ENCODE measurements around the gene KAZN. TPM values are rescaled to one million over a fixed set of nuclear protein-coding genes. Genes with fewer than 3 reads are reported as not detected.
A peak's percentile ranks its signal among the peaks of the same experiment; 100 is the strongest.

Gene KAZN
- total and polyA plus RNA-seq, 3 donors from 2014 or later = 12.1 to 14.6 (median 13.8) TPM

- no peak for DNase-seq
- Histone ChIP-seq H3K4me3 (no peak overlapping the region), H3K4me1 (peaks cover 12% of the 10 kb centered on the region), H3K27me3 (no peaks in the 10 kb centered on the region), H3K9me3 (no peaks in the 10 kb centered on the region), H3K36me3 (ENCODE audit: low read depth, missing control alignments) (no peaks in the 10 kb centered on the region), H3K27ac (no peak overlapping the region)
- intact Hi-C loops (cut with DNase I; ENCODE audit: low total_unique reads) = no loop called here
- TF ChIP-seq CTCF (IDR thresholded peaks at IDR 0.05) (no peak), POLR2A (IDR thresholded peaks at IDR 0.05) (no peak)
- 94 to 100% methylated on average over 1 to 13 of the region's 13 CpGs for WGBS, 2 donors
Observed at GRCh38 chr1:14976256-14976655, 377.8 kb downstream of the KAZN start.

GRCh38 chr1:14977338-14977931, 378.9 kb downstream of the KAZN start:
- TF ChIP-seq POLR2A (IDR thresholded peaks at IDR 0.05) = no peak
- TF ChIP-seq CTCF (IDR thresholded peaks at IDR 0.05) = no peak
- no peaks in the 10 kb centered on the region for H3K9me3 ChIP-seq
- intact Hi-C loops (cut with DNase I; ENCODE audit: low total_unique reads) = no loop called here
- peaks cover 7% of the 10 kb centered on the region for H3K4me1 ChIP-seq
- H3K4me3 ChIP-seq = no peak overlapping the region
- no peaks in the 10 kb centered on the region for H3K36me3 ChIP-seq (ENCODE audit: low read depth, missing control alignments)
- 89 to 90% methylated on average over 10 to 15 of the region's 15 CpGs for WGBS, 2 donors
- H3K27me3 ChIP-seq = no peaks in the 10 kb centered on the region
- no peak for DNase-seq
- no peak overlapping the region for H3K27ac ChIP-seq

GRCh38 chr1:14980621-14981218, 382.2 kb downstream of the KAZN start:
- intact Hi-C loops (cut with DNase I; ENCODE audit: low total_unique reads) = no loop called here
- H3K27ac ChIP-seq = no peak overlapping the region
- H3K4me1 ChIP-seq = peaks cover 7% of the 10 kb centered on the region
- no peaks in the 10 kb centered on the region for H3K9me3 ChIP-seq
- no peaks in the 10 kb centered on the region for H3K36me3 ChIP-seq (ENCODE audit: low read depth, missing control alignments)
- no peak for TF ChIP-seq CTCF (IDR thresholded peaks at IDR 0.05)
- TF ChIP-seq POLR2A (IDR thresholded peaks at IDR 0.05) = no peak
- DNase-seq = peak; percentile 58
- no peaks in the 10 kb centered on the region for H3K27me3 ChIP-seq
- WGBS, 2 donors = 47 to 48% methylated on average over 13 to 17 of the region's 17 CpGs
- H3K4me3 ChIP-seq = no peak overlapping the region

- no peaks in the 10 kb centered on the region for H3K9me3 ChIP-seq
- H3K27me3 ChIP-seq = no peaks in the 10 kb centered on the region
- H3K27ac ChIP-seq = no peak overlapping the region
- no peak for TF ChIP-seq POLR2A (IDR thresholded peaks at IDR 0.05)
- no peak for TF ChIP-seq CTCF (IDR thresholded peaks at IDR 0.05)
- WGBS, 2 donors = 85 to 91% methylated on average over 14 of the region's 14 CpGs
- H3K4me1 ChIP-seq = peaks cover 7% of the 10 kb centered on the region
- no peak overlapping the region for H3K4me3 ChIP-seq
- intact Hi-C loops (cut with DNase I; ENCODE audit: low total_unique reads) = no loop called here
- H3K36me3 ChIP-seq (ENCODE audit: low read depth, missing control alignments) = no peaks in the 10 kb centered on the region
- DNase-seq = no peak
Observed at GRCh38 chr1:14982029-14982428, 383.5 kb downstream of the KAZN start.

GRCh38 chr1:14983277-14983676, 384.8 kb downstream of the KAZN start:
- H3K27ac ChIP-seq = no peak overlapping the region
- H3K4me1 ChIP-seq = peaks cover 8% of the 10 kb centered on the region
- intact Hi-C loops (cut with DNase I; ENCODE audit: low total_unique reads) = no loop called here
- TF ChIP-seq POLR2A (IDR thresholded peaks at IDR 0.05) (no peak), CTCF (IDR thresholded peaks at IDR 0.05) (no peak)
- H3K9me3 ChIP-seq = no peaks in the 10 kb centered on the region
- H3K4me3 ChIP-seq = no peak overlapping the region
- WGBS, 2 donors = 88 to 94% methylated on average over 13 of the region's 13 CpGs
- no peaks in the 10 kb centered on the region for H3K36me3 ChIP-seq (ENCODE audit: low read depth, missing control alignments)
- H3K27me3 ChIP-seq = no peaks in the 10 kb centered on the region
- no peak for DNase-seq

Data from testis (tissue), 3 donors.